HepG2 (cell line): ENCODE results near the gene FASTKD2. TPM values are rescaled to one million over a fixed set of nuclear protein-coding genes. Genes with fewer than 3 reads are reported as not detected.

Experiments used
- ARID2 ChIP-seq: sonication (generic); formaldehyde crosslinking; IDR thresholded peaks from 2 replicates; pipeline ENCODE4 v1.8.1; 2022; ENCODE audit warnings: mild to moderate bottlenecking, missing genetic modification reagents, borderline replicate concordance
- EHMT2 ChIP-seq: fragments of 200-600 bp; sonication (generic); IDR thresholded peaks from 2 replicates; pipeline ENCODE4 v1.7.0; 2017; ENCODE audit warnings: antibody characterized with exemption, low read depth, low read length, borderline replicate concordance
- IRF2 ChIP-seq: IDR thresholded peaks from 2 replicates; pipeline ENCODE4 v1.6.1; 2018; ENCODE audit warnings: missing genetic modification reagents, missing compliant biosample characterization
- MZF1 ChIP-seq: sonication (generic); formaldehyde crosslinking; IDR thresholded peaks from 2 replicates; pipeline ENCODE4 v1.8.1; 2023; ENCODE audit warnings: mild to moderate bottlenecking, missing genetic modification reagents, borderline replicate concordance
- NPAS2 ChIP-seq: sonication (generic); formaldehyde crosslinking; IDR thresholded peaks from 2 replicates; pipeline ENCODE4 v1.8.0; 2022; ENCODE audit warnings: mild to moderate bottlenecking, missing genetic modification reagents, borderline replicate concordance
- SKI ChIP-seq: fragments of 450-650 bp; IDR thresholded peaks from one replicate; pipeline ENCODE4 v1.6.1; 2018; ENCODE audit warnings: mild to moderate bottlenecking; ENCODE audit not compliant: partially characterized antibody
- TARDBP ChIP-seq: sonication (generic); formaldehyde crosslinking; IDR thresholded peaks from 2 replicates; pipeline ENCODE4 v1.8.0; 2022; ENCODE audit warnings: mild to moderate bottlenecking, missing genetic modification reagents
- TFDP2 ChIP-seq: sonication (generic); formaldehyde crosslinking; IDR thresholded peaks from 2 replicates; pipeline ENCODE4 v1.4.0; 2020; ENCODE audit warnings: missing genetic modification reagents
- TOE1 ChIP-seq: sonication (generic); formaldehyde crosslinking; IDR thresholded peaks from 2 replicates; pipeline ENCODE4 v1.4.0; 2020; ENCODE audit warnings: mild to moderate bottlenecking, missing genetic modification reagents
- U2AF1 ChIP-seq: fragments of 200-400 bp; formaldehyde crosslinking; optimal IDR thresholded peaks from 2 replicates; pipeline ENCODE3; 2017; ENCODE audit warnings: mild to moderate bottlenecking, low read depth, low read length
- ZBTB1 ChIP-seq: sonication (generic); formaldehyde crosslinking; IDR thresholded peaks from 2 replicates; pipeline ENCODE4 v1.4.0; 2020; ENCODE audit warnings: missing genetic modification reagents, borderline replicate concordance
- ZBTB34 ChIP-seq: sonication (generic); formaldehyde crosslinking; IDR thresholded peaks from 2 replicates; pipeline ENCODE4 v1.8.0; 2022; ENCODE audit warnings: mild to moderate bottlenecking, missing genetic modification reagents
- ZC3H13 ChIP-seq: sonication (generic); formaldehyde crosslinking; IDR thresholded peaks from 2 replicates; pipeline ENCODE4 v1.8.1; 2023; ENCODE audit warnings: mild to moderate bottlenecking, missing genetic modification reagents, moderate library complexity
- ZKSCAN5 ChIP-seq: sonication (generic); formaldehyde crosslinking; IDR thresholded peaks from 2 replicates; pipeline ENCODE4 v1.5.1; 2020; ENCODE audit warnings: mild to moderate bottlenecking, missing genetic modification reagents
- ZNF136 ChIP-seq: sonication (generic); formaldehyde crosslinking; IDR thresholded peaks from 2 replicates; pipeline ENCODE4 v1.8.1; 2022; ENCODE audit warnings: low read depth, mild to moderate bottlenecking, moderate library complexity, missing genetic modification reagents
- ZNF281 ChIP-seq: sonication (generic); formaldehyde crosslinking; IDR thresholded peaks from 2 replicates; pipeline ENCODE4 v1.4.0; 2020; ENCODE audit warnings: missing genetic modification reagents, borderline replicate concordance
- ZNF282 ChIP-seq: fragments of 450-650 bp; IDR thresholded peaks from 2 replicates; pipeline ENCODE4 v1.6.1; 2018; ENCODE audit not compliant: partially characterized antibody
- ZNF572 ChIP-seq: sonication (generic); formaldehyde crosslinking; IDR thresholded peaks from 2 replicates; pipeline ENCODE4 v1.5.1; 2020; ENCODE audit warnings: mild to moderate bottlenecking, missing genetic modification reagents
- polyA plus RNA-seq, 8 experiments: library from polyadenylated mRNA; depleted of rRNA in 3 of 8; stranded (reverse) in 7 of 8; unstranded in 1 of 8; fragments of >200 nt; fragmentation: Illumina TruSeq in 4 of 8; extraction: Trizol in 4 of 8; gene quantifications; 2 replicates each; pipeline versions ENCODE4 v1.2.1 to v1.2.3, GENCODE V29; 2011 to 2016; ENCODE audit warnings: low read depth in 4 of 8, missing spikeins in 1 of 8, mixed read lengths in 1 of 8; ENCODE audit not compliant: insufficient read depth in 1 of 8
- total RNA-seq, 5 experiments: library from RNA; depleted of rRNA; stranded (reverse); fragments of >200 nt; fragmentation: Illumina TruSeq; extraction: Trizol; gene quantifications; 2 replicates each; pipeline ENCODE4 v1.2.3, GENCODE V29; 2016; ENCODE audit warnings: low read depth in 1 of 5
- TF ChIP-seq, protein P1 (sequence below): sonication (generic); formaldehyde crosslinking; IDR thresholded peaks from 2 replicates; pipeline ENCODE4 v1.4.0; 2020; ENCODE audit warnings: missing genetic modification reagents, borderline replicate concordance

The FASTKD2 gene
- total and polyA plus RNA-seq, 2 of the 13 experiments (the other 11 are each of a cell fraction or from before 2014, with no cell fraction given), result 41.1 to 77.8 TPM

DNA sequence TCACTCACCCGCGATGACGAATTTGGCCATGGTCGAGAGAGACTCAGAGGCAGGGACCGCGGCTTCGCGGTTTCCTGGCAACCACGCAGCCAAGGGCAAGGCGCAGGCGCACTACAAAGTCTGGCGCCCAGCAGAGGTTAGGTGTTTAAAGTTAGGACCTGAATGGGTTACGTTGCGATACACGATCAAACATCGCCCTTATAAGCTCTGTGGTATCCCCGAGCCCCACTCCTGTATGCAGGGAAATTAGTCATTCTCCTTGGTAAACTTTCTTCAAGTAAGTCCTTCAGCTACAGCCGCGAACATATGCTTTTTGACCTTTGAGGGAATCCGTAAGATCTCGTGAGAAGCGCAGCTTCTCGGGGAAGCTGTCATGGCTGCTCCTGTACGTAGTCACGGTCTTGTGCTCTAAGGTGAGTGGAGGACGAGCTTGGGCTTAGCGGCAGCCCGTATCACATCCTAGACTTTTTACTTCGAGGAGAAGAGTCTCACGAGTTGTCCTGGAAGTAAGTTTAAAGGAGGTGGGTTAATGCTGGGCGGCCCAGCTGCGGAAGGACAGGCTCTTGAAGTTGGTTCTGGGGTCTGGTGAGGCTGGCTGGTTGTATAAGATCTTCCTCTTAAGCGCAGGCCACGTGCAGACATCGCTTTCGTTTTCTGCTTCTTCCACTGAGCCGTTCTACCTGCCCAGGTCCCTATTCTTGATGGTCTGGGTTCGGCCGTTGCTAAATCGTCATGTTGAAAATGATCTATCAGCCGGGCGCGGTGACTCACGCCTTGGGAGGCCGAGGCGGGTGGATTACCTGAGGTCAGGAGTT lies at the start of gene FASTKD2, which contains the start of gene MDH1B (continued):
- TF ChIP-seq ZBTB34 (CRISPR knock-in tag) (peak; percentile 67; the same call in 1 of the 2 replicates), ZC3H13 (CRISPR knock-in tag) (no peak), ZNF572 (CRISPR knock-in tag) (no peak), TFDP2 (CRISPR knock-in tag) (no peak; the same call in 1 of the 2 replicates), ZKSCAN5 (no peak), ZNF282 (no peak), ZNF136 (CRISPR knock-in tag) (peak; percentile 20; the same call in 1 of the 2 replicates), TOE1 (CRISPR knock-in tag) (0 out of 2 replicates have a peak, but pooled peaks have one; percentile 62), SKI (no peak), ZNF281 (CRISPR knock-in tag) (peak; percentile 23; the same call in 1 of the 2 replicates), NPAS2 (CRISPR knock-in tag) (no peak), IRF2 (CRISPR knock-in tag) (peak; percentile 96), MZF1 (no peak), ZBTB1 (CRISPR knock-in tag) (no peak), ARID2 (CRISPR knock-in tag) (0 out of 2 replicates have a peak, but pooled peaks have one; percentile 70), U2AF1 (no peak), EHMT2 (peak; percentile 79; the same call in 1 of the 2 replicates), TARDBP (peak; percentile 91)
- TF ChIP-seq, protein P1, sequence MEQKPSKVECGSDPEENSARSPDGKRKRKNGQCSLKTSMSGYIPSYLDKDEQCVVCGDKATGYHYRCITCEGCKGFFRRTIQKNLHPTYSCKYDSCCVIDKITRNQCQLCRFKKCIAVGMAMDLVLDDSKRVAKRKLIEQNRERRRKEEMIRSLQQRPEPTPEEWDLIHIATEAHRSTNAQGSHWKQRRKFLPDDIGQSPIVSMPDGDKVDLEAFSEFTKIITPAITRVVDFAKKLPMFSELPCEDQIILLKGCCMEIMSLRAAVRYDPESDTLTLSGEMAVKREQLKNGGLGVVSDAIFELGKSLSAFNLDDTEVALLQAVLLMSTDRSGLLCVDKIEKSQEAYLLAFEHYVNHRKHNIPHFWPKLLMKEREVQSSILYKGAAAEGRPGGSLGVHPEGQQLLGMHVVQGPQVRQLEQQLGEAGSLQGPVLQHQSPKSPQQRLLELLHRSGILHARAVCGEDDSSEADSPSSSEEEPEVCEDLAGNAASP (CRISPR knock-in tag), result peak; percentile 88
